MCF 10A (cell line): ENCODE measurements around the gene MLANA. TPM values are rescaled to one million over a fixed set of nuclear protein-coding genes. Genes with fewer than 3 reads are reported as not detected.

Experiments used
- BruUV-seq: library from RNA; stranded (reverse); fragments of 400-500 nt; replicated peaks from 2 replicates; lab custom pipeline; 2021; lab: Mats Ljungman, UMichigan
- CTCF ChIA-PET: fragments of 300-600 bp; sonication (Branson Sonifier 250); formaldehyde crosslinking; extraction: SDS; loops from one replicate; lab custom pipeline; 2021; ENCODE audit warnings: antibody characterized with exemption, inconsistent platforms; lab: Yijun Ruan, JAX
- POLR2A ChIA-PET: fragments of 300-600, 350-650 bp; sonication (Branson Sonifier 250); formaldehyde crosslinking; extraction: SDS; loops from one replicate; lab custom pipeline; 2020; ENCODE audit warnings: antibody characterized with exemption, inconsistent platforms; lab: Yijun Ruan, JAX
- DNase-seq: peaks from one replicate; pipeline ENCODE4 v3.0.0-alpha.2; 2018; ENCODE audit not compliant: unreplicated experiment
- H3K27ac Mint-ChIP-seq: one replicate; pipeline ENCODE4 v1.8.0; 2022; ENCODE audit warnings: mild to moderate bottlenecking, low read depth, mixed read lengths; ENCODE audit not compliant: unreplicated experiment
- H3K27me3 Mint-ChIP-seq: one replicate; pipeline ENCODE4 v1.8.0; 2022; ENCODE audit warnings: mixed read lengths; ENCODE audit not compliant: insufficient read depth, unreplicated experiment
- H3K36me3 Mint-ChIP-seq: one replicate; pipeline ENCODE4 v1.8.0; 2022; ENCODE audit warnings: mild to moderate bottlenecking, moderate library complexity, mixed read lengths; ENCODE audit not compliant: insufficient read depth, unreplicated experiment
- H3K4me1 Mint-ChIP-seq: one replicate; pipeline ENCODE4 v1.8.0; 2022; ENCODE audit warnings: mixed read lengths; ENCODE audit not compliant: insufficient read depth, unreplicated experiment
- H3K4me3 Mint-ChIP-seq: one replicate; pipeline ENCODE4 v1.8.0; 2022; ENCODE audit warnings: mild to moderate bottlenecking, moderate library complexity, mixed read lengths; ENCODE audit not compliant: unreplicated experiment
- H3K9me3 Mint-ChIP-seq: one replicate; pipeline ENCODE4 v1.8.0; 2022; ENCODE audit warnings: mixed read lengths; ENCODE audit not compliant: unreplicated experiment
- intact Hi-C: fragments of 100-400 bp; cut with micrococcal nuclease; formaldehyde crosslinking; loops from 2 replicates; pipeline ENCODE4 v1.14.1; 2022
- total RNA-seq: library from RNA; stranded (reverse); gene quantifications from 2 replicates; pipeline ENCODE4 v1.2.3, GENCODE V29; 2022
- TF ChIP-seq, protein P1 (sequence below): fragments of 200-600 bp; IDR thresholded peaks from one replicate; pipeline ENCODE4 v1.8.0; 2022; ENCODE audit warnings: antibody characterized with exemption, mild to moderate bottlenecking; ENCODE audit not compliant: unreplicated experiment

Gene MLANA
- total RNA-seq, 1 experiment from 2014 or later: not detected

DNA sequence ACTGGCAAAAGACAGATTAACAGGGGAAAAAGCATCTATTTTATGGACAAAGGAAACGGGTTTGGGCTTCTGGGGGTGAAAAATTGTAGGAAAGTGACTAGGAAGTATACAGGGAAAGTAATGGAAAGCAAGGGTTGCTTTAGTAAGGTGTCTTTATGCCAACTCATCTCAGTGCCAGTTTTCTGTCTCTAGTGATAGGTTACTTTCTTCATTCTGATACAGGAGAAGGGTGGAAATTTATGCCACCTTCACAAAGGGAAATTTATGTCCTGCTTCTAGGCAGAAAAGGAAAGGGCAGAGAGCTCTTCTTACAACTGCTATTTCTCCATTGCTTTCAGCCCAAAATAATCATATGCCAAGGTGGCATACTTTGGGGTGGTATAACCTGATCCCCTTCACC is 37.7 kb upstream of the MLANA start:
- Mint-ChIP-seq H3K36me3 (no peaks in the 10 kb centered on the region), H3K27me3 (no peaks in the 10 kb centered on the region), H3K27ac (peak overlapping the region; percentile 88), H3K4me1 (peaks cover 15% of the 10 kb centered on the region), H3K9me3 (no peaks in the 10 kb centered on the region), H3K4me3 (no peak overlapping the region)
- intact Hi-C loops: no loop called here
- POLR2A ChIA-PET: interaction anchor here (0.6 to 2.8 kb wide), 4 partner anchors 13 to 29 kb away, joined by 3 to 22 read pairs (median 4); partner anchors contain the start of gene ERMP1
- no peak for DNase-seq
- CTCF ChIA-PET: interaction anchor here (0.7 to 3.3 kb wide), 5 partner anchors 10 to 33 kb away, joined by 3 to 15 read pairs (median 7); partner anchors contain the start of gene ERMP1
- no TSS peak for BruUV-seq
- TF ChIP-seq, protein P1, sequence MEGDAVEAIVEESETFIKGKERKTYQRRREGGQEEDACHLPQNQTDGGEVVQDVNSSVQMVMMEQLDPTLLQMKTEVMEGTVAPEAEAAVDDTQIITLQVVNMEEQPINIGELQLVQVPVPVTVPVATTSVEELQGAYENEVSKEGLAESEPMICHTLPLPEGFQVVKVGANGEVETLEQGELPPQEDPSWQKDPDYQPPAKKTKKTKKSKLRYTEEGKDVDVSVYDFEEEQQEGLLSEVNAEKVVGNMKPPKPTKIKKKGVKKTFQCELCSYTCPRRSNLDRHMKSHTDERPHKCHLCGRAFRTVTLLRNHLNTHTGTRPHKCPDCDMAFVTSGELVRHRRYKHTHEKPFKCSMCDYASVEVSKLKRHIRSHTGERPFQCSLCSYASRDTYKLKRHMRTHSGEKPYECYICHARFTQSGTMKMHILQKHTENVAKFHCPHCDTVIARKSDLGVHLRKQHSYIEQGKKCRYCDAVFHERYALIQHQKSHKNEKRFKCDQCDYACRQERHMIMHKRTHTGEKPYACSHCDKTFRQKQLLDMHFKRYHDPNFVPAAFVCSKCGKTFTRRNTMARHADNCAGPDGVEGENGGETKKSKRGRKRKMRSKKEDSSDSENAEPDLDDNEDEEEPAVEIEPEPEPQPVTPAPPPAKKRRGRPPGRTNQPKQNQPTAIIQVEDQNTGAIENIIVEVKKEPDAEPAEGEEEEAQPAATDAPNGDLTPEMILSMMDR: no peak

DNA sequence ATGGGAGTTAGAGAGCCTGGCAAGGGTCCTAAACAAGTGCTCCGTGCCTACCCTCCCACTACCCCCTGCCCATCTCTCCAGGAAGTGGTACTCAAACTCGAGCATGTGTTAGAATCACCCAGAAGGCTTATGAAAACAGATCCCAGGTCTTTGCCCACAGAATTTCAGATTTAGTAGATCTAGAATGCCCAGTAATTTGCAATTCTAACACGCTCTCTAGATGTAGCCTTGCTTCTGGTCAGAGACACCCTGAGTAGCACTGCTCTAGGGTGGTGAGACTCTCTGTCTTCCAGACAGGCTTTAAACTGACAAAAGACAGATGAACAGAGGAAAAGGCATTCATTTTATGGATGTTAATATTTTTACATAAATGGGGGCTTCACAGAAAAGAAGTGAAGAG is 37.1 kb upstream of the MLANA start:
- BruUV-seq: no TSS peak
- no peaks in the 10 kb centered on the region for H3K36me3 Mint-ChIP-seq
- POLR2A ChIA-PET: interaction anchor here (1.4 kb wide), 1 partner anchor 25 kb away, joined by 3 read pairs; no protein-coding TSS in a partner anchor
- peak overlapping the region; percentile 88 for H3K27ac Mint-ChIP-seq
- no peaks in the 10 kb centered on the region for H3K27me3 Mint-ChIP-seq
- no peak overlapping the region for H3K4me3 Mint-ChIP-seq
- CTCF ChIA-PET: interaction anchor here (0.8 to 3.3 kb wide), 7 partner anchors 10 to 68 kb away, joined by 3 to 15 read pairs (median 6); partner anchors contain the start of gene ERMP1
- peaks cover 15% of the 10 kb centered on the region for H3K4me1 Mint-ChIP-seq
- TF ChIP-seq, protein P1: no peak
- H3K9me3 Mint-ChIP-seq: no peaks in the 10 kb centered on the region
- intact Hi-C loops: no loop called here
- no peak for DNase-seq

DNA sequence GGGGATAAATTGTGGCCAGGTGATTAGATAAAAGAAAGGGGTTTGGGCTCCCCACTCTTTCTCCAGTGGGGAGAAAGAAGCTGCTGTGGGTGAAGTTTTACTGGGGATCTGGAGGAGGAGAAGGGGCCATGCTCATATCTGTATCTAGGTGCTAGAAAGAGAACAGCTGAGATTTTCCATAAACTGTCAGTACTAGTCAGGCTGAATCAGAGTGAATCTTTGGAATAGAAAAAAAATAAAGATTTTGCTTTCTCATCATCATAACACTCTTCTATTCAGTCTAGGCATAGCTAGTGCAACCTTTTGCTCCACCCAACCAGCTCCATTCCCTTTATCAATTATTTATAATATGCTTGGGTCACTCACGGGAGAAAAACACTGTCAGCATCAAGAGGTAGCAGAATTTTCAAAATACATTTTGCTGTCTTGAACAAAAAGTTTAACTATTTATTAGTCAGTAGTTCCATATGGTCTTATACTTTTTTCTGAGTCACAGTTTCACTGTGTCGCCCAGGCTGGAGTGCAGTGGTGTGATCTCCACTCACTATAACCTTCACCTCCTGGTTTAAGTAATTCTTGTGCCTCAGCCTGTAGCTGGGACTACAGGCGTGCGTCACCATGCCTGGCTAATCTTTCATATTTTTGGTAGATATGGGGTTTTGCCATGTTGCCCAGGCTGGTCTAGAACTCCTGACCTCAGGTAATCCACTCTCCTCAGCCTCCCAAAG is 36.5 kb upstream of the MLANA start:
- Mint-ChIP-seq H3K4me3 (no peak overlapping the region), H3K36me3 (no peaks in the 10 kb centered on the region), H3K4me1 (peaks cover 15% of the 10 kb centered on the region), H3K27ac (peak overlapping the region; percentile 88), H3K27me3 (no peaks in the 10 kb centered on the region), H3K9me3 (no peaks in the 10 kb centered on the region)
- intact Hi-C loops: no loop called here
- ChIA-PET CTCF (interaction anchor here (0.8 to 2.5 kb wide), 6 partner anchors 9 to 67 kb away, joined by 3 to 7 read pairs (median 4); no protein-coding TSS in a partner anchor), POLR2A (interaction anchor here (1.4 kb wide), 1 partner anchor 25 kb away, joined by 3 read pairs; no protein-coding TSS in a partner anchor)
- BruUV-seq: no TSS peak
- no peak for DNase-seq
- TF ChIP-seq, protein P1: no peak

DNA sequence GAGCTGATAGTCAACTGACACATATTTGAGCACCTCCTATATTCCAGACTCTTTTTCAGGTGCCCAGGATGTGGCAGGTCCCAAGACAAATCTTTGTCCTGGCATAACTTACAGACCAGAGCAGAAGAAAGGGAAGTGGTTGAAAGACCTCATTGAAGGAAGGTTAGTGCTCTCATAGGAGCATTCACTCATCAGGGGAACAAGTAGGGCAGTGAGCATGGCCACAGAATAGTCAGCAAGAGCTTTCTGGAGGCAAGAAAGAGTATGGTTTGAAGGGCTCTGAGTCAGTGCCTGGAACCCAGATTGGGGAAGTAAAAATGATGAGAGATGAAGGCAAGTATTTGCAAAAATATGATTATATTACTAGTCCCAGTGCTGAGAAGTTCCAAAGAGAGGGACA is 32.8 kb upstream of the MLANA start:
- Mint-ChIP-seq H3K4me3 (no peak overlapping the region), H3K27ac (no peak overlapping the region), H3K4me1 (no peaks in the 10 kb centered on the region), H3K9me3 (no peaks in the 10 kb centered on the region), H3K27me3 (no peaks in the 10 kb centered on the region), H3K36me3 (no peaks in the 10 kb centered on the region)
- DNase-seq: no peak
- TF ChIP-seq, protein P1: no peak
- POLR2A ChIA-PET: interaction anchor here (1.2 kb wide), 1 partner anchor 157 kb away, joined by 4 read pairs; no protein-coding TSS in a partner anchor
- CTCF ChIA-PET: interaction anchor here (0.5 to 1.0 kb wide), 3 partner anchors 18 to 132 kb away, joined by 3 to 5 read pairs (median 3); partner anchors contain the start of gene ERMP1
- no TSS peak for BruUV-seq
- intact Hi-C loops: no loop called here
